Neural progenitor cell (in vitro differentiated cells): Measurements from ENCODE around the gene PRR18.

Experiments used
- CTCF ChIP-seq: fragments of 200-600 bp; sonication (generic); IDR thresholded peaks from 2 replicates; pipeline ENCODE4 v1.5.1; 2017; ENCODE audit warnings: antibody characterized with exemption, mild to moderate bottlenecking
- EZH2 ChIP-seq: fragments of 200-600 bp; sonication (generic); IDR thresholded peaks from 2 replicates; pipeline ENCODE4 v1.6.1; 2017; ENCODE audit warnings: antibody characterized with exemption, mild to moderate bottlenecking, moderate library complexity
- EZH2phosphoT487 ChIP-seq: fragments of 200-600 bp; sonication (generic); IDR thresholded peaks from 2 replicates; pipeline ENCODE4 v1.6.1; 2017; ENCODE audit warnings: antibody characterized with exemption

- TF ChIP-seq CTCF (peak; percentile 99), EZH2phosphoT487 (no peak), EZH2 (no peak)
Measured at GRCh38 chr6:166275714-166276166, 32.5 kb downstream of the PRR18 start.
